Measurements from ENCODE around the gene KCNN3. TPM values are rescaled to one million over a fixed set of nuclear protein-coding genes. Genes with fewer than 3 reads are reported as not detected.
A peak's percentile ranks its signal among the peaks of the same experiment; 100 is the strongest.

Gene KCNN3
- total and polyA plus RNA-seq, 5 donors, result 1.2 to 3.8 (median 3.3) TPM

GRCh38 chr1:154755858-154756730 lies 114.0 kb downstream of the KCNN3 start:
- 81% methylated on average over 6 of the region's 6 CpGs for WGBS

GRCh38 chr1:154753426-154753825 lies 116.7 kb downstream of the KCNN3 start:
- 85% methylated on average over 7 of the region's 7 CpGs for WGBS
- Histone ChIP-seq H3K9me3 (ENCODE audit: control insufficient read depth, low read length) (no peaks in the 10 kb centered on the region), H3K4me1 (ENCODE audit: control insufficient read depth, insufficient read depth, low read length) (no peaks in the 10 kb centered on the region), H3K4me3 (ENCODE audit: low read length) (no peak overlapping the region), H3K27ac (ENCODE audit: low read length) (no peak overlapping the region), H3K27me3 (ENCODE audit: control insufficient read depth, insufficient read depth) (no peaks in the 10 kb centered on the region)
- DNase-seq (no peak), ATAC-seq (no peak)
- intact Hi-C loops (cut with DNase I), result loop anchor here in 2 of 4 donors (10.0 kb wide), 3 partner anchors 89 to 189 kb away; partner anchors contain the start of genes CHRNB2 (in 1 of the 2) and KCNN3 (in 1 of the 2)

More at GRCh38 chr1:154755858-154756730, 114.0 kb downstream of the KCNN3 start:
- no peak for ATAC-seq
- no peak overlapping the region for H3K27ac ChIP-seq (ENCODE audit: low read length)
- intact Hi-C loops (cut with DNase I), result loop anchor here in 2 of 4 donors (10.0 kb wide), 3 partner anchors 91 to 191 kb away; partner anchors contain the start of genes CHRNB2 (in 1 of the 2) and KCNN3 (in 1 of the 2)
- no peak for DNase-seq
- H3K4me3 ChIP-seq (ENCODE audit: low read length), result no peak overlapping the region
- no peaks in the 10 kb centered on the region for H3K27me3 ChIP-seq (ENCODE audit: control insufficient read depth, insufficient read depth)
- H3K4me1 ChIP-seq (ENCODE audit: control insufficient read depth, insufficient read depth, low read length), result no peaks in the 10 kb centered on the region
- H3K9me3 ChIP-seq (ENCODE audit: control insufficient read depth, low read length), result no peaks in the 10 kb centered on the region

GRCh38 chr1:154752273-154753030 lies 117.6 kb downstream of the KCNN3 start:
- Histone ChIP-seq H3K27me3 (ENCODE audit: control insufficient read depth, insufficient read depth) (no peaks in the 10 kb centered on the region), H3K4me1 (ENCODE audit: control insufficient read depth, insufficient read depth, low read length) (no peaks in the 10 kb centered on the region), H3K9me3 (ENCODE audit: control insufficient read depth, low read length) (no peaks in the 10 kb centered on the region), H3K4me3 (ENCODE audit: low read length) (no peak overlapping the region), H3K27ac (ENCODE audit: low read length) (no peak overlapping the region)
- intact Hi-C loops (cut with DNase I), result loop anchor here in 2 of 4 donors (10.0 kb wide), 3 partner anchors 88 to 188 kb away; partner anchors contain the start of genes CHRNB2 (in 1 of the 2) and KCNN3 (in 1 of the 2)
- DNase-seq, result no peak
- WGBS, result 82% methylated on average over 12 of the region's 12 CpGs
- no peak for ATAC-seq

- Histone ChIP-seq H3K27me3 (ENCODE audit: control insufficient read depth, insufficient read depth) (no peaks in the 10 kb centered on the region), H3K4me3 (ENCODE audit: low read length) (no peak overlapping the region), H3K27ac (ENCODE audit: low read length) (no peak overlapping the region), H3K4me1 (ENCODE audit: control insufficient read depth, insufficient read depth, low read length) (no peaks in the 10 kb centered on the region), H3K9me3 (ENCODE audit: control insufficient read depth, low read length) (no peaks in the 10 kb centered on the region)
- no peak for DNase-seq
- intact Hi-C loops (cut with DNase I), result loop anchor here in 2 of 4 donors (10.0 kb wide), 3 partner anchors 87 to 187 kb away; partner anchors contain the start of genes CHRNB2 (in 1 of the 2) and KCNN3 (in 1 of the 2)
- 45% methylated on average over 5 of the region's 5 CpGs for WGBS
- peak; percentile 47 to 54 for ATAC-seq
Measured at GRCh38 chr1:154751690-154752089, 118.4 kb downstream of the KCNN3 start.

- Histone ChIP-seq H3K27ac (ENCODE audit: low read length) (no peak overlapping the region), H3K27me3 (ENCODE audit: control insufficient read depth, insufficient read depth) (no peaks in the 10 kb centered on the region), H3K9me3 (ENCODE audit: control insufficient read depth, low read length) (no peaks in the 10 kb centered on the region), H3K4me3 (ENCODE audit: low read length) (no peak overlapping the region), H3K4me1 (ENCODE audit: control insufficient read depth, insufficient read depth, low read length) (no peaks in the 10 kb centered on the region)
- ATAC-seq (no peak), DNase-seq (no peak)
- 79% methylated on average over 13 of the region's 13 CpGs for WGBS
- intact Hi-C loops (cut with DNase I), result loop anchor here in 2 of 4 donors (10.0 kb wide), 3 partner anchors 86 to 186 kb away; partner anchors contain the start of genes CHRNB2 (in 1 of the 2) and KCNN3 (in 1 of the 2)
Measured at GRCh38 chr1:154750681-154751665, 119.1 kb downstream of the KCNN3 start.

- 76% methylated on average over 8 of the region's 8 CpGs for WGBS
- ATAC-seq (no peak), DNase-seq (no peak)
- H3K9me3 ChIP-seq (ENCODE audit: control insufficient read depth, low read length), result no peaks in the 10 kb centered on the region
- H3K4me3 ChIP-seq (ENCODE audit: low read length), result no peak overlapping the region
- H3K27me3 ChIP-seq (ENCODE audit: control insufficient read depth, insufficient read depth), result no peaks in the 10 kb centered on the region
- H3K27ac ChIP-seq (ENCODE audit: low read length), result no peak overlapping the region
- H3K4me1 ChIP-seq (ENCODE audit: control insufficient read depth, insufficient read depth, low read length), result no peaks in the 10 kb centered on the region
- intact Hi-C loops (cut with DNase I), result no loop called here
Measured at GRCh38 chr1:154749078-154749760, 120.9 kb downstream of the KCNN3 start.

GRCh38 chr1:154748405-154748775 lies 121.7 kb downstream of the KCNN3 start:
- H3K27ac ChIP-seq (ENCODE audit: low read length), result no peak overlapping the region
- H3K27me3 ChIP-seq (ENCODE audit: control insufficient read depth, insufficient read depth), result no peaks in the 10 kb centered on the region
- ATAC-seq (no peak), DNase-seq (no peak)
- WGBS, result 72% methylated on average over 2 of the region's 2 CpGs
- H3K9me3 ChIP-seq (ENCODE audit: control insufficient read depth, low read length), result no peaks in the 10 kb centered on the region
- intact Hi-C loops (cut with DNase I), result no loop called here
- H3K4me3 ChIP-seq (ENCODE audit: low read length), result no peak overlapping the region
- H3K4me1 ChIP-seq (ENCODE audit: control insufficient read depth, insufficient read depth, low read length), result peaks cover 2% of the 10 kb centered on the region

GRCh38 chr1:154747740-154748404 lies 122.2 kb downstream of the KCNN3 start:
- no peak for ATAC-seq
- H3K9me3 ChIP-seq (ENCODE audit: control insufficient read depth, low read length), result no peaks in the 10 kb centered on the region
- 52% methylated on average over 20 of the region's 20 CpGs for WGBS
- DNase-seq, result peak in 1 of 3 donors; percentile 50
- H3K4me1 ChIP-seq (ENCODE audit: control insufficient read depth, insufficient read depth, low read length), result peaks cover 2% of the 10 kb centered on the region
- intact Hi-C loops (cut with DNase I), result no loop called here
- no peaks in the 10 kb centered on the region for H3K27me3 ChIP-seq (ENCODE audit: control insufficient read depth, insufficient read depth)
- no peak overlapping the region for H3K27ac ChIP-seq (ENCODE audit: low read length)
- no peak overlapping the region for H3K4me3 ChIP-seq (ENCODE audit: low read length)

- H3K27me3 ChIP-seq (ENCODE audit: control insufficient read depth, insufficient read depth), result no peaks in the 10 kb centered on the region
- intact Hi-C loops (cut with DNase I), result no loop called here
- 74% methylated on average over 7 of the region's 7 CpGs for WGBS
- H3K27ac ChIP-seq (ENCODE audit: low read length), result no peak overlapping the region
- no peak for DNase-seq
- peaks cover 2% of the 10 kb centered on the region for H3K4me1 ChIP-seq (ENCODE audit: control insufficient read depth, insufficient read depth, low read length)
- no peak for ATAC-seq
- H3K9me3 ChIP-seq (ENCODE audit: control insufficient read depth, low read length), result no peaks in the 10 kb centered on the region
- no peak overlapping the region for H3K4me3 ChIP-seq (ENCODE audit: low read length)
Measured at GRCh38 chr1:154747380-154747739, 122.7 kb downstream of the KCNN3 start.

Data from right cardiac atrium (tissue), 5 donors.